HCT116 (cell line): Measurements from ENCODE around the gene STBD1. TPM values are rescaled to one million over a fixed set of nuclear protein-coding genes. Genes with fewer than 3 reads are reported as not detected.

Experiments used
- ATAC-seq: fragments of 200-7000 bp; cut with Tn5 transposase; 2 replicates; pipeline ENCODE4 v1.9.1; 2020; ENCODE audit warnings: mild to moderate bottlenecking, moderate library complexity
- BruUV-seq: library from RNA; stranded (reverse); fragments of 400-500 nt; replicated peaks from 2 replicates; lab custom pipeline; 2021; lab: Mats Ljungman, UMichigan
- CTCF ChIA-PET: fragments of 300-600 bp; sonication (Branson Sonifier 250); formaldehyde crosslinking; loops from one replicate; lab custom pipeline; 2021; ENCODE audit warnings: antibody characterized with exemption; lab: Charles Lee
- POLR2A ChIA-PET: fragments of 300-600, 350-600 bp; sonication (Branson Sonifier 250); formaldehyde crosslinking; loops from one replicate; lab custom pipeline; 2021; ENCODE audit warnings: antibody characterized with exemption; lab: Charles Lee
- RAD21 ChIA-PET, 2 experiments: fragments of 300-600 bp; sonication (Branson Sonifier 250); formaldehyde crosslinking; loops; one replicate each; lab custom pipeline; 2023; ENCODE audit warnings: low total read pairs in 2 of 2; ENCODE audit not compliant: uncharacterized antibody in 2 of 2, unreplicated experiment in 2 of 2, low non-redundant PET in 1 of 2; lab: Charles Lee
- DNase-seq: peaks from one replicate; pipeline ENCODE4 v3.0.0-alpha.2; 2010; ENCODE audit warnings: low read depth, low spot score
- H2AFZ ChIP-seq: fragments of 200-600 bp; shearing (Covaris generic), sonication (generic); 2 replicates; pipeline ENCODE4 v1.6.1; 2017; ENCODE audit warnings: low read depth, mixed run types, mixed read lengths, antibody characterized with exemption, low read length; ENCODE audit not compliant: poor library complexity, severe bottlenecking
- H3K27ac ChIP-seq: 2 replicates; pipeline ENCODE4 v1.5.1; 2012; ENCODE audit warnings: low read depth, low read length
- H3K27me3 ChIP-seq: fragments of 200-600 bp; sonication (generic); 2 replicates; pipeline ENCODE4 v1.6.1; 2016; ENCODE audit warnings: mixed run types, low read length, mixed read lengths; ENCODE audit not compliant: insufficient read depth
- H3K36me3 ChIP-seq, 2 experiments: fragments of 200-500 bp in 1 of 2; fragments of 200-600 bp in 1 of 2; sonication (Bioruptor generic) in 1 of 2; sonication (generic) in 1 of 2; 2 replicates each; pipeline versions ENCODE4 v1.5.1 to v1.6.1; 2014 to 2016; ENCODE audit warnings: low read length in 2 of 2, inconsistent platforms in 1 of 2, mixed read lengths in 1 of 2, mixed run types in 1 of 2; ENCODE audit not compliant: insufficient read depth in 2 of 2, control insufficient read depth in 1 of 2
- H3K4me1 ChIP-seq, 2 experiments: fragments of 200-600 bp in 1 of 2; sonication (generic) in 1 of 2; 2 replicates each; pipeline versions ENCODE4 v1.5.1 to v1.6.1; 2012 to 2017; ENCODE audit warnings: low read length in 2 of 2, inconsistent platforms in 1 of 2, mild to moderate bottlenecking in 1 of 2, mixed read lengths in 1 of 2, mixed run types in 1 of 2, moderate library complexity in 1 of 2; ENCODE audit not compliant: insufficient read depth in 2 of 2, control insufficient read depth in 1 of 2
- H3K4me2 ChIP-seq: fragments of 200-600 bp; sonication (generic); 2 replicates; pipeline ENCODE4 v1.6.1; 2017; ENCODE audit warnings: mixed run types, low read length, mixed read lengths
- H3K4me3 ChIP-seq, 2 experiments: fragments of 200-600 bp in 1 of 2; sonication (generic) in 1 of 2; replicated peaks in 1 of 2; 2 replicates each; pipeline ENCODE4 v1.5.1; 2011 to 2016; ENCODE audit warnings: low read length in 2 of 2, control low read depth in 1 of 2, low read depth in 1 of 2, mild to moderate bottlenecking in 1 of 2, mixed read lengths in 1 of 2, mixed run types in 1 of 2
- H3K79me2 ChIP-seq: fragments of 200-600 bp; sonication (generic); 2 replicates; pipeline ENCODE4 v1.6.1; 2017; ENCODE audit warnings: mild to moderate bottlenecking, mixed run types, low read length, moderate library complexity, mixed read lengths; ENCODE audit not compliant: insufficient read depth
- H3K9ac ChIP-seq: fragments of 200-600 bp; sonication (generic); 2 replicates; pipeline ENCODE4 v1.6.1; 2016; ENCODE audit warnings: low read length, mixed read lengths
- H3K9me2 ChIP-seq: fragments of 200-600 bp; sonication (generic), shearing (Covaris generic); 2 replicates; pipeline ENCODE4 v1.6.1; 2017; ENCODE audit warnings: mixed run types, mild to moderate bottlenecking, moderate library complexity; ENCODE audit not compliant: insufficient read depth
- H3K9me3 ChIP-seq, 2 experiments: fragments of 200-500 bp in 1 of 2; fragments of 200-600 bp in 1 of 2; sonication (Bioruptor generic) in 1 of 2; sonication (generic) in 1 of 2; 2 replicates each; pipeline ENCODE4 v1.6.1; 2014 to 2017; ENCODE audit warnings: low read length in 2 of 2, mixed read lengths in 2 of 2, inconsistent platforms in 1 of 2, low read depth in 1 of 2, mild to moderate bottlenecking in 1 of 2, mixed run types in 1 of 2, moderate library complexity in 1 of 2; ENCODE audit not compliant: control insufficient read depth in 1 of 2, insufficient read depth in 1 of 2
- H4K20me1 ChIP-seq: fragments of 200-600 bp; sonication (generic), shearing (Covaris generic); 2 replicates; pipeline ENCODE4 v1.6.1; 2017; ENCODE audit warnings: mixed run types, mild to moderate bottlenecking, moderate library complexity; ENCODE audit not compliant: insufficient read depth
- EZH2 ChIP-seq: fragments of 200-600 bp; sonication (generic); IDR thresholded peaks from 2 replicates; pipeline ENCODE4 v1.6.1; 2017; ENCODE audit warnings: antibody characterized with exemption, mixed run types
- SIN3A ChIP-seq: IDR thresholded peaks from 2 replicates; pipeline ENCODE4 v1.6.1; 2012; ENCODE audit warnings: low read depth
- ZFX ChIP-seq: fragments of 450-650 bp; IDR thresholded peaks from 2 replicates; pipeline ENCODE4 v1.6.1; 2017
- intact Hi-C: fragments of 100-400 bp; cut with micrococcal nuclease; formaldehyde crosslinking; loops from 2 replicates; pipeline ENCODE4 v1.10.0; 2022
- total RNA-seq: library from RNA; stranded (reverse); gene quantifications from one replicate; pipeline ENCODE4 v1.2.1, GENCODE V29; 2021; ENCODE audit not compliant: unreplicated experiment
- TF ChIP-seq, protein P1 (sequence below): IDR thresholded peaks from 2 replicates; pipeline ENCODE4 v1.6.1; 2012; ENCODE audit warnings: low read depth

The STBD1 gene
- total RNA-seq, 1 experiment from 2014 or later: 5.6 TPM

DNA sequence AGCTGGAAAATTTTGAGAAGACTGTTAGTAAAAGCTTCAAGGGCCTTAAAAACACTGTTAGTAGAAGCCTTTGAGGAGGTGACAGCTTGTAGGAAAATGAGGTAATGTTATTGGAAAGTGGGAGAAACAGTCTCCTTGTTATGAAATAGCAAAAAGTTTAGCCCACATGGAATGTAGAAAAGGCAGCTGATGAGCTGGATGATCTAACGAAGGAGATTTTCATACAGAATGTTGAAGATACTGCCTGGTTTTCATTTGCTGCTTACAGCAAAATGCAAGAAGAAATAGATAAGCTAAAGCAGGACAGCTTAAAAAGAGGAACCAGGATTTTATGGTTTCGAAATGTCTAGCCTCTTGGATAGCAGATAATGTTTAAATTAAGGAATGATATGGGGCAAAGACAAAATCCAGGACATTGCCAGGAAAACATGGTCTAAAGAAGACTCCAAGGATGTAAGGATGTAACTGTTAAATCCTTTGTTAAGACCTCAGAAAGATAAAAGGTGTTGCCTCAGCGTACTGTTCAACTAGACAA lies 10.2 kb upstream of the STBD1 start (continued):
- TF ChIP-seq EZH2 (no peak), ZFX (no peak)
- TF ChIP-seq, protein P1, sequence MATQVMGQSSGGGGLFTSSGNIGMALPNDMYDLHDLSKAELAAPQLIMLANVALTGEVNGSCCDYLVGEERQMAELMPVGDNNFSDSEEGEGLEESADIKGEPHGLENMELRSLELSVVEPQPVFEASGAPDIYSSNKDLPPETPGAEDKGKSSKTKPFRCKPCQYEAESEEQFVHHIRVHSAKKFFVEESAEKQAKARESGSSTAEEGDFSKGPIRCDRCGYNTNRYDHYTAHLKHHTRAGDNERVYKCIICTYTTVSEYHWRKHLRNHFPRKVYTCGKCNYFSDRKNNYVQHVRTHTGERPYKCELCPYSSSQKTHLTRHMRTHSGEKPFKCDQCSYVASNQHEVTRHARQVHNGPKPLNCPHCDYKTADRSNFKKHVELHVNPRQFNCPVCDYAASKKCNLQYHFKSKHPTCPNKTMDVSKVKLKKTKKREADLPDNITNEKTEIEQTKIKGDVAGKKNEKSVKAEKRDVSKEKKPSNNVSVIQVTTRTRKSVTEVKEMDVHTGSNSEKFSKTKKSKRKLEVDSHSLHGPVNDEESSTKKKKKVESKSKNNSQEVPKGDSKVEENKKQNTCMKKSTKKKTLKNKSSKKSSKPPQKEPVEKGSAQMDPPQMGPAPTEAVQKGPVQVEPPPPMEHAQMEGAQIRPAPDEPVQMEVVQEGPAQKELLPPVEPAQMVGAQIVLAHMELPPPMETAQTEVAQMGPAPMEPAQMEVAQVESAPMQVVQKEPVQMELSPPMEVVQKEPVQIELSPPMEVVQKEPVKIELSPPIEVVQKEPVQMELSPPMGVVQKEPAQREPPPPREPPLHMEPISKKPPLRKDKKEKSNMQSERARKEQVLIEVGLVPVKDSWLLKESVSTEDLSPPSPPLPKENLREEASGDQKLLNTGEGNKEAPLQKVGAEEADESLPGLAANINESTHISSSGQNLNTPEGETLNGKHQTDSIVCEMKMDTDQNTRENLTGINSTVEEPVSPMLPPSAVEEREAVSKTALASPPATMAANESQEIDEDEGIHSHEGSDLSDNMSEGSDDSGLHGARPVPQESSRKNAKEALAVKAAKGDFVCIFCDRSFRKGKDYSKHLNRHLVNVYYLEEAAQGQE: no peak

DNA sequence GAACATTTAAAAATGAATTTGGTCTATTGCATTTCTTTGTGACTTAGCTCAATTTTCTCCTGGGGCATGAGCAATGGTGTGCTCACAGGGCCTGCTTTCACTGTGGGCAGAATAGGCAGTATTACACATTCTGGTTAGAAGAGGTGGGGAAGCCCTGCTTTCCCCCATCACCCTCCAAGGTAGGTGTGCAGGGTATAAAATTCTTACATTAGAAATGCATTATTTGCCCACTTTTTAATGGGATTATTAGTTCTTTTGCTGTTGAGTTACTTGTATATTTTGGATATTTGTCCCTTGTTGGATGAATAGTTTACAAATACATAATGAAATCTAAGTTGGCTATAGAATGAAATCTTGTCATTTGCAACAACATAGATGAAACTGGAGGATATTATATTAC lies 8.3 kb upstream of the STBD1 start:
- no peak overlapping the region for H3K4me3 ChIP-seq
- H3K36me3 ChIP-seq: no peaks in the 10 kb centered on the region
- POLR2A ChIA-PET: no interaction called here
- 0 out of 2 replicates have a peak, but pooled peaks cover 3% of the 10 kb centered on the region for H3K79me2 ChIP-seq
- intact Hi-C loops: no loop called here
- no peak overlapping the region for H3K9ac ChIP-seq
- H3K4me1 ChIP-seq: peaks cover 19 to 26% of the 10 kb centered on the region in 2 experiments
- BruUV-seq: no TSS peak
- no peak overlapping the region for H2AFZ ChIP-seq
- RAD21 ChIA-PET: no interaction called here
- H4K20me1 ChIP-seq: no peaks in the 10 kb centered on the region
- no peak overlapping the region for H3K27ac ChIP-seq
- CTCF ChIA-PET: no interaction called here
- TF ChIP-seq SIN3A: no peak
- no peak for DNase-seq
- no peak overlapping the region for H3K4me2 ChIP-seq
- H3K9me3 ChIP-seq: peaks cover 0 to 13% of the 10 kb centered on the region in 2 experiments; a peak in 2 of 4 replicates
- ATAC-seq: no peak
- H3K27me3 ChIP-seq: no peaks in the 10 kb centered on the region
- no peaks in the 10 kb centered on the region for H3K9me2 ChIP-seq
